Activated CD8-positive, alpha-beta T cell treated with anti-CD3 and anti-CD28 coated beads for 36 hours (primary cell): Measurements from ENCODE around the gene CYP2W1. TPM values are rescaled to one million over a fixed set of nuclear protein-coding genes. Genes with fewer than 3 reads are reported as not detected.

Source experiments
- ATAC-seq: fragments of 200-7000 bp; cut with Tn5 transposase; one replicate; pipeline ENCODE4 v1.10.0; 2021; ENCODE audit warnings: mild to moderate bottlenecking, moderate library complexity
- CTCF ChIA-PET: fragments of 350-600 bp; sonication (Branson Sonifier 250); formaldehyde crosslinking; loops from one replicate; lab custom pipeline; 2021; ENCODE audit warnings: antibody characterized with exemption; lab: Charles Lee
- POLR2A ChIA-PET: fragments of 350-600 bp; sonication (Branson Sonifier 250); formaldehyde crosslinking; loops from one replicate; lab custom pipeline; 2021; ENCODE audit warnings: antibody characterized with exemption; lab: Charles Lee
- DNase-seq: peaks from one replicate; pipeline ENCODE4 v3.0.0-alpha.2; 2020
- H3K27ac Mint-ChIP-seq: one replicate; pipeline ENCODE4 v1.8.0; 2021; ENCODE audit warnings: mild to moderate bottlenecking, mixed read lengths
- H3K27me3 Mint-ChIP-seq: one replicate; pipeline ENCODE4 v1.8.0; 2021; ENCODE audit warnings: mixed read lengths
- H3K36me3 Mint-ChIP-seq: one replicate; pipeline ENCODE4 v1.8.0; 2021; ENCODE audit warnings: low read depth, mixed read lengths
- H3K4me1 Mint-ChIP-seq: one replicate; pipeline ENCODE4 v1.8.0; 2021; ENCODE audit warnings: low read depth, mixed read lengths
- H3K4me3 Mint-ChIP-seq: one replicate; pipeline ENCODE4 v1.8.0; 2021; ENCODE audit warnings: mild to moderate bottlenecking, moderate library complexity, mixed read lengths
- H3K9me3 Mint-ChIP-seq: one replicate; pipeline ENCODE4 v1.8.0; 2021; ENCODE audit warnings: mixed read lengths
- CTCF ChIP-seq: fragments of 200-600 bp; IDR thresholded peaks from one replicate; pipeline ENCODE4 v1.8.0; 2022; ENCODE audit warnings: antibody characterized with exemption, mild to moderate bottlenecking
- intact Hi-C: fragments of 100-400 bp; cut with micrococcal nuclease; formaldehyde crosslinking; loops from one replicate; pipeline ENCODE4 v1.10.0; 2022
- total RNA-seq, 2 experiments: library from RNA; stranded (reverse); gene quantifications; one replicate each; pipeline ENCODE4 v1.2.3, GENCODE V29; 2021

The CYP2W1 gene
- total RNA-seq, 2 experiments from 2014 or later, result not detected

- intact Hi-C loops, result loop anchor here (5.0 kb wide), 1 partner anchor 63 kb away; no protein-coding TSS in a partner anchor
- peaks cover 27% of the 10 kb centered on the region for H3K4me1 Mint-ChIP-seq
- H3K36me3 Mint-ChIP-seq, result peaks cover 39% of the 10 kb centered on the region
- no peaks in the 10 kb centered on the region for H3K27me3 Mint-ChIP-seq
- POLR2A ChIA-PET, result no interaction called here
- no peak for DNase-seq
- peak overlapping the region; percentile 8 for H3K27ac Mint-ChIP-seq
- ATAC-seq, result no peak
- H3K9me3 Mint-ChIP-seq, result no peaks in the 10 kb centered on the region
- no peak overlapping the region for H3K4me3 Mint-ChIP-seq
- TF ChIP-seq CTCF, result no peak
- CTCF ChIA-PET, result no interaction called here
Measured at GRCh38 chr7:970744-971143, 12.2 kb upstream of the CYP2W1 start.

GRCh38 chr7:972110-972509 lies 10.9 kb upstream of the CYP2W1 start:
- Mint-ChIP-seq H3K36me3 (peaks cover 37% of the 10 kb centered on the region), H3K27me3 (no peaks in the 10 kb centered on the region), H3K4me3 (no peak overlapping the region), H3K27ac (peak overlapping the region; percentile 16), H3K9me3 (no peaks in the 10 kb centered on the region), H3K4me1 (peaks cover 26% of the 10 kb centered on the region)
- ATAC-seq, result no peak
- CTCF ChIA-PET, result interaction anchor here (1.2 to 1.3 kb wide), 2 partner anchors 17 to 44 kb away, joined by 3 read pairs; no protein-coding TSS in a partner anchor
- no peak for TF ChIP-seq CTCF
- DNase-seq, result no peak
- POLR2A ChIA-PET, result interaction anchor here (1.1 to 1.2 kb wide), 2 partner anchors 47 to 51 kb away, joined by 3 read pairs; no protein-coding TSS in a partner anchor
- intact Hi-C loops, result loop anchor here (5.0 kb wide), 1 partner anchor 65 kb away; no protein-coding TSS in a partner anchor

- Mint-ChIP-seq H3K4me3 (peak overlapping the region; percentile 50), H3K27me3 (no peaks in the 10 kb centered on the region), H3K9me3 (no peaks in the 10 kb centered on the region), H3K4me1 (peaks cover 26% of the 10 kb centered on the region), H3K27ac (peak overlapping the region; percentile 42), H3K36me3 (peaks cover 31% of the 10 kb centered on the region)
- POLR2A ChIA-PET, result interaction anchor here (1.1 to 1.4 kb wide), 3 partner anchors 48 to 203 kb away, joined by 3 read pairs; no protein-coding TSS in a partner anchor
- ATAC-seq (no peak), DNase-seq (no peak)
- no peak for TF ChIP-seq CTCF
- intact Hi-C loops, result loop anchor here (5.0 kb wide), 1 partner anchor 65 kb away; no protein-coding TSS in a partner anchor
- CTCF ChIA-PET, result interaction anchor here (0.7 to 7.5 kb wide), 6 partner anchors 9 to 204 kb away, joined by 3 to 67 read pairs (median 4); no protein-coding TSS in a partner anchor
Measured at GRCh38 chr7:972676-973309, 10.2 kb upstream of the CYP2W1 start.

GRCh38 chr7:973312-973711 lies 9.7 kb upstream of the CYP2W1 start:
- intact Hi-C loops, result loop anchor here (5.0 kb wide), 1 partner anchor 66 kb away; no protein-coding TSS in a partner anchor
- H3K36me3 Mint-ChIP-seq, result peaks cover 29% of the 10 kb centered on the region

More at GRCh38 chr7:973312-973711, 9.7 kb upstream of the CYP2W1 start:
- Mint-ChIP-seq H3K27me3 (no peaks in the 10 kb centered on the region), H3K4me1 (peaks cover 26% of the 10 kb centered on the region), H3K4me3 (peak overlapping the region; percentile 50), H3K27ac (peak overlapping the region; percentile 42), H3K9me3 (no peaks in the 10 kb centered on the region)
- CTCF ChIA-PET, result interaction anchor here (0.7 to 7.5 kb wide), 7 partner anchors 9 to 204 kb away, joined by 3 to 67 read pairs (median 3); no protein-coding TSS in a partner anchor
- ATAC-seq, result no peak
- TF ChIP-seq CTCF, result no peak
- no peak for DNase-seq
- POLR2A ChIA-PET, result interaction anchor here (1.1 to 1.4 kb wide), 4 partner anchors 49 to 203 kb away, joined by 3 read pairs; no protein-coding TSS in a partner anchor
